Activated CD8-positive, alpha-beta memory T cell treated with anti-CD3 and anti-CD28 coated beads, Interleukin-2, amount 50 U/mL, for 24 hours (primary cell): ENCODE data around the gene SEPTIN5.

Experiments
- DNase-seq: peaks from one replicate; pipeline ENCODE4 v3.0.0-alpha.2; 2020; ENCODE audit errors: extremely low read depth

The SEPTIN5 gene

GRCh38 chr22:19733755-19734154 lies 19.5 kb downstream of the SEPTIN5 start:
- no peak for DNase-seq

GRCh38 chr22:19734163-19734562 lies 19.9 kb downstream of the SEPTIN5 start:
- no peak for DNase-seq

- DNase-seq: no peak
Observed at GRCh38 chr22:19734837-19735382, 20.6 kb downstream of the SEPTIN5 start.

- no peak for DNase-seq
Observed at GRCh38 chr22:19735665-19736510, 21.6 kb downstream of the SEPTIN5 start.

GRCh38 chr22:19737846-19738663 lies 23.8 kb downstream of the SEPTIN5 start:
- no peak for DNase-seq

GRCh38 chr22:19738664-19739447 lies 24.6 kb downstream of the SEPTIN5 start:
- no peak for DNase-seq

- no peak for DNase-seq
Observed at GRCh38 chr22:19739448-19739895, 25.2 kb downstream of the SEPTIN5 start.

GRCh38 chr22:19739911-19740449 lies 25.7 kb downstream of the SEPTIN5 start:
- DNase-seq: no peak

GRCh38 chr22:19740586-19740985 lies 26.3 kb downstream of the SEPTIN5 start:
- no peak for DNase-seq

- DNase-seq: no peak
Observed at GRCh38 chr22:19741053-19741452, 26.8 kb downstream of the SEPTIN5 start.

GRCh38 chr22:19742160-19743066 lies 28.1 kb downstream of the SEPTIN5 start:
- DNase-seq: no peak

- DNase-seq: no peak
Observed at GRCh38 chr22:19743081-19743480, 28.8 kb downstream of the SEPTIN5 start.

- DNase-seq: no peak
Observed at GRCh38 chr22:19743651-19744050, 29.3 kb downstream of the SEPTIN5 start.

GRCh38 chr22:19744350-19745006 lies 30.2 kb downstream of the SEPTIN5 start:
- DNase-seq: no peak

- no peak for DNase-seq
Observed at GRCh38 chr22:19745155-19746101, 31.1 kb downstream of the SEPTIN5 start.

GRCh38 chr22:19746726-19747125 lies 32.4 kb downstream of the SEPTIN5 start:
- DNase-seq: no peak

GRCh38 chr22:19747551-19747950 lies 33.2 kb downstream of the SEPTIN5 start:
- no peak for DNase-seq

GRCh38 chr22:19748139-19748538 lies 33.8 kb downstream of the SEPTIN5 start:
- no peak for DNase-seq
